Mammary epithelial cell (primary cell): Measurements from ENCODE around the gene EPYC.

Experiments used
- EZH2 ChIP-seq: IDR thresholded peaks from 2 replicates; pipeline ENCODE4 v1.6.1; 2012; ENCODE audit warnings: low read length, inconsistent platforms, borderline replicate concordance
- TF ChIP-seq, protein P1 (sequence below), 2 donors: IDR thresholded peaks in 1 of 2; conservative IDR thresholded peaks in 1 of 2; 2 replicates each; pipeline ENCODE4 v1.5.1; 2011 to 2012; ENCODE audit warnings: inconsistent platforms in 2 of 2, low read length in 2 of 2, mild to moderate bottlenecking in 2 of 2, control low read depth in 1 of 2, low read depth in 1 of 2; ENCODE audit not compliant: insufficient read depth in 1 of 2; ENCODE audit errors: extremely low read depth in 1 of 2

DNA sequence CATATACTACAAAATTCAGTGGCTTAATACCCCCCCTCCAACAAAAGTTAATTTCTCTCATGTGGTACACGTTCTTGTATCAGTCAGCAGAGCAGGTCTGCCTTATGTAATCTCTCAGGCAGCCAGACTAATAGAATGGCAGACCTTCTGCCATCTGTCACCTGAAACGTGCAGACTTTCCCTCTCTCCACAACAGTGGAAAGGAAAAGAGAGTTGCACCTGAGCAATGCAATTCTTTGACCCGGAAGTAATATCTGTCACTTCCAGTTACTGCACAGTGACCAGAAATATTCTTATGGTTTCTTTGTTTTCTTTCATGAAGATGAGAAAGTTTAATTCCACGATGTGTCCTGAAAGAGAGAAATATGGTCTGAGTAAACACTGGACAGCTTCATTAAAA lies 38.6 kb upstream of the EPYC start:
- TF ChIP-seq, protein P1, sequence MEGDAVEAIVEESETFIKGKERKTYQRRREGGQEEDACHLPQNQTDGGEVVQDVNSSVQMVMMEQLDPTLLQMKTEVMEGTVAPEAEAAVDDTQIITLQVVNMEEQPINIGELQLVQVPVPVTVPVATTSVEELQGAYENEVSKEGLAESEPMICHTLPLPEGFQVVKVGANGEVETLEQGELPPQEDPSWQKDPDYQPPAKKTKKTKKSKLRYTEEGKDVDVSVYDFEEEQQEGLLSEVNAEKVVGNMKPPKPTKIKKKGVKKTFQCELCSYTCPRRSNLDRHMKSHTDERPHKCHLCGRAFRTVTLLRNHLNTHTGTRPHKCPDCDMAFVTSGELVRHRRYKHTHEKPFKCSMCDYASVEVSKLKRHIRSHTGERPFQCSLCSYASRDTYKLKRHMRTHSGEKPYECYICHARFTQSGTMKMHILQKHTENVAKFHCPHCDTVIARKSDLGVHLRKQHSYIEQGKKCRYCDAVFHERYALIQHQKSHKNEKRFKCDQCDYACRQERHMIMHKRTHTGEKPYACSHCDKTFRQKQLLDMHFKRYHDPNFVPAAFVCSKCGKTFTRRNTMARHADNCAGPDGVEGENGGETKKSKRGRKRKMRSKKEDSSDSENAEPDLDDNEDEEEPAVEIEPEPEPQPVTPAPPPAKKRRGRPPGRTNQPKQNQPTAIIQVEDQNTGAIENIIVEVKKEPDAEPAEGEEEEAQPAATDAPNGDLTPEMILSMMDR (conservative IDR thresholded peaks at IDR 0.05 in 1 of 2, IDR thresholded peaks at IDR 0.05 in 1 of 2; ENCODE audit: extremely low read depth in 1 of 2, insufficient read depth in 1 of 2, low read depth in 1 of 2, low read length in 2 of 2) = no peak
- no peak for TF ChIP-seq EZH2
